ENCODE data around the gene SCAF11. TPM values are rescaled to one million over a fixed set of nuclear protein-coding genes. Genes with fewer than 3 reads are reported as not detected.

SCAF11 gene
- total RNA-seq, 2 donors from 2014 or later = 114 TPM

- TF ChIP-seq CTCF (IDR thresholded peaks at IDR 0.05) = no peak
- Histone ChIP-seq H3K4me1 (no peaks in the 10 kb centered on the region), H3K27ac (no peak overlapping the region), H3K9me3 (no peaks in the 10 kb centered on the region), H3K36me3 (peaks cover 42% of the 10 kb centered on the region), H3K4me3 (no peak overlapping the region), H3K27me3 (no peaks in the 10 kb centered on the region)
- no peak for DNase-seq (ENCODE audit: low spot score)
Observed at GRCh38 chr12:45918818-45919217, 71.6 kb downstream of the SCAF11 start.

GRCh38 chr12:45915405-45915804, 75.0 kb downstream of the SCAF11 start:
- no peak for TF ChIP-seq CTCF (IDR thresholded peaks at IDR 0.05)
- no peaks in the 10 kb centered on the region for H3K9me3 ChIP-seq

GRCh38 chr12:45914090-45914489, 76.3 kb downstream of the SCAF11 start:
- Histone ChIP-seq H3K27me3 (no peaks in the 10 kb centered on the region), H3K36me3 (peaks cover 9% of the 10 kb centered on the region), H3K9me3 (no peaks in the 10 kb centered on the region), H3K27ac (no peak overlapping the region), H3K4me3 (no peak overlapping the region), H3K4me1 (no peaks in the 10 kb centered on the region)
- no peak for DNase-seq (ENCODE audit: low spot score)
- TF ChIP-seq CTCF (IDR thresholded peaks at IDR 0.05) = no peak

More at GRCh38 chr12:45915405-45915804, 75.0 kb downstream of the SCAF11 start:
- Histone ChIP-seq H3K27me3 (no peaks in the 10 kb centered on the region), H3K27ac (no peak overlapping the region), H3K4me1 (no peaks in the 10 kb centered on the region), H3K4me3 (no peak overlapping the region), H3K36me3 (peaks cover 12% of the 10 kb centered on the region)
- no peak for DNase-seq (ENCODE audit: low spot score)

GRCh38 chr12:45913631-45914030, 76.7 kb downstream of the SCAF11 start:
- no peaks in the 10 kb centered on the region for H3K9me3 ChIP-seq
- no peak for DNase-seq (ENCODE audit: low spot score)
- peaks cover 7% of the 10 kb centered on the region for H3K36me3 ChIP-seq
- no peak overlapping the region for H3K4me3 ChIP-seq
- no peak for TF ChIP-seq CTCF (IDR thresholded peaks at IDR 0.05)
- H3K4me1 ChIP-seq = no peaks in the 10 kb centered on the region
- no peaks in the 10 kb centered on the region for H3K27me3 ChIP-seq
- H3K27ac ChIP-seq = no peak overlapping the region

GRCh38 chr12:45912774-45913173, 77.6 kb downstream of the SCAF11 start:
- DNase-seq (ENCODE audit: low spot score) = no peak
- no peak overlapping the region for H3K27ac ChIP-seq
- TF ChIP-seq CTCF (IDR thresholded peaks at IDR 0.05) = no peak
- H3K9me3 ChIP-seq = no peaks in the 10 kb centered on the region
- no peaks in the 10 kb centered on the region for H3K36me3 ChIP-seq
- H3K27me3 ChIP-seq = no peaks in the 10 kb centered on the region
- H3K4me3 ChIP-seq = no peak overlapping the region
- H3K4me1 ChIP-seq = no peaks in the 10 kb centered on the region

- Histone ChIP-seq H3K36me3 (peaks cover 8% of the 10 kb centered on the region), H3K4me1 (no peaks in the 10 kb centered on the region), H3K4me3 (no peak overlapping the region), H3K9me3 (no peaks in the 10 kb centered on the region), H3K27ac (no peak overlapping the region), H3K27me3 (no peaks in the 10 kb centered on the region)
- DNase-seq (ENCODE audit: low spot score) = no peak
- TF ChIP-seq CTCF (IDR thresholded peaks at IDR 0.05) = no peak
Observed at GRCh38 chr12:45909041-45909713, 81.2 kb downstream of the SCAF11 start.

Measured in right atrium auricular region (tissue), 2 donors.